HG03520 (cell line): ENCODE results near the gene WSB1.
"Not testable (repeated sequence)": the region's sequence is repeated elsewhere in the genome, so short reads cannot be mapped to it uniquely, and the experiment has no call there.

Source experiments
- ATAC-seq: cut with Tn5 transposase; IDR thresholded peaks from one replicate; pipeline ENCODE4 v1.9.1; 2021; ENCODE audit warnings: mild to moderate bottlenecking, moderate library complexity; ENCODE audit not compliant: unreplicated experiment

Gene WSB1

DNA sequence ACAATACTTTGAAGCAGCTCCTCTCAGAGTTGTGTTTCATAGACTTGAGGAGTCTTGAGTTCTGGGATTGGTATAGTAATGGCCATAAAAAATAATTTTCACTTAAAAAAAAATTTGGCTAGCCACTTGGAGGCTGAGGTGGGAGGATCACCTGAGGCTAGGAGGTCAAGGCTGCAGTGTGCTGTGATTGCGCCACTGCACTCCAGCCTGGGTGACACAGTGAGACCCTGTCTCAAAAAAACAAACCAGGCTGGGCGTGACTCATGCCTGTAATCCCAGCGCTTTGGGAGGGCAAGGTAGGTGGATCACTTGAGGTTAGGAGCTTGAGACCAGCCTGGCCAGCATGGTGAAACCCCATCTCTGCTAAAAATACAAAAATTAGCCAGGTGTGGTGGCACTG, 14.8 kb upstream of the WSB1 start:
- not testable (repeated sequence) for ATAC-seq

DNA sequence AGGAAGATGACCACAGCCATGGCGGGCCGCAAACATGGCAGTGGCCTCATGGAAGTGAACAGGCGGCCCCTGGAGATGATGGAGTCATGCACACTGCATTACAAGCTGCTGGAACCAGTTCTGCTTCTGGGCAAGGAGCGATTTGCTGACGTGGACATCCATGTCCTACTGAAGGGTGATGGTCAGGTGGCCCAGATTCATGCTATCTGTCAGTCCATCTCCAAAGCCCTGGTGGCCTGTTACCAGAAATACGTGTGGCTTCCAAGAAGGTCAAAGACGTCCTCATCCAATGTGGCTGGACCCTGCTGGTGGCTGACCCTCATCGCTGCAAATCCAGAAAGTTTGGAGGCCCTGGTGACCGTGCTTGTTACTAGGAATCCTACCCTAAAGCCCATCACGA, 13.4 kb upstream of the WSB1 start:
- no peak for ATAC-seq

DNA sequence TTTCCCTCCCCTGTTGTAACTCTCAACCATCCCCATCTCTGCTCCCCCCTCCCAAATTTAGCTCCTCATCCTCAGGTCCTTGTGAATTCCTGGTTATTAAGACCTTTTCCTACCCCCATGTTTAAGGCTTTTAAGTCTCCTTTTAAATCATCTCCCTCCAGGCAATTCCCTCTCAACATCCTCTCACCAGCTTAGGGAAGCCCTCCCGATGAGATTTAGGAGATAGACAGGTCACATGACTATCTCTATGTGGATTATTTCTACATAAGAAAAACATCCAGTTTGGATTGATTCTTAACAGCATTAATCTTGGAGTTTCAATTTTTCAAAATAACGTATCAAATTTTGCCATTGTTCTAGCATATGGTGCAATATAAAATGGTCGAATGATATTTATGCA, 12.5 kb upstream of the WSB1 start:
- ATAC-seq = no peak

DNA sequence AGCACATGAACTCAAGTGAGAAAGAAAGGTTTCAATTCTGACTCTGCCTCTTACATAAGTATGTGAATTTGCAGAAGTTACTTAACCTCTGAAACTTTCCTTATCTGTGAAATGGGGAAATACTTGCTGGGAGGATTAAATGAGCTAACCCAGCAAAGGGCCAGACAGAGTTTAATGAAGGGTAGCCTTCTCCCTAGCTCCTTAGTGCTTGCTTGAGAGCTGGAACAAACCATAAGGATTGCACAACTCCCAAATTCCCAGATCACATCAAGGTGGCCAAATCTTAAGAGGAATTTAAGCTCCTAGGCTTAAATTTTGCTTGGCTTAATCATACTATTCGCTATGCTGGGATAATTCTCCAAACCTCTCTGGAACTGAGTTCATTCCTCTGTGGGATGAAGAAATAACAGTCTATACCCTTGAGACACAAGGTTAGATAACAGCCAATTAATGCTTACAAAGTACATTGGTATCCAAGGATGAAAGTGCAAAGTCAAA, 11.8 kb upstream of the WSB1 start:
- peak; percentile 68 for ATAC-seq

DNA sequence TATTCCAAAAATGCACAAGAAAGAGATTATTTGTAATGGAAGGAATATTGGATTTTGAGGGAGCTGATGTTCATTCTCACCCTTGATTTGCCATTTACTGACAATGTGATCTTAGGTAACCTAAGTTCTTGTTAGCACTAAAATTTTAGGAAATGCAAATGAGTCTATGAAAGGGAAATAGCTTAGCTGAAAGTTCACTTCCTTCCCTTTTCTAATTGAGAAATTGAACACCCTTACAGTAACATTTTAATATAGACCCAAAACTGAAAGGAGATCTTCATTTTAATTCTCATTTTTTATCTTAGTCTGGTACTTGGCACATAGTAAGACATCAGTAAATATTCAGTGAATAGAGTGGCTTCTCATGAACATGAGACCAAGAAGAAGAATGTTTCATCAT, 10.9 kb upstream of the WSB1 start:
- ATAC-seq = no peak

DNA sequence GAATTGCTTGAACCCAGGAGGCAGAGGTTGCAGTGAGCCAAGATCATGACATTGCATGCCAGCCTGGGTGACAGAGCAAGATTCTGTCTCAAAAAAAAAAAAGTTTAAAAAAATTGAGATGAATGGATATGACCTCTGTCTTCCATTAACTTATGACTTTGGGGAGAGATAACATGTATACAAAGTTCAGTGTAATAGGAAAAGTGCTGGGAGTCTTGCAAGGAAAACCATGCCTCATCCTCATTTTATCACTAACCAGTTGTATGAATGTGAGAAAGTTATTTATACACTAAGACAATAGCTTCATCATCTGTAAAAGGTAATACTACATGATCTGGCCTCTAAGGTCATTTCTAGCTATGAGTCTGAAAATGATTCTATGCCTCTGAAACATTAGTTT, 10.2 kb upstream of the WSB1 start:
- no peak for ATAC-seq

DNA sequence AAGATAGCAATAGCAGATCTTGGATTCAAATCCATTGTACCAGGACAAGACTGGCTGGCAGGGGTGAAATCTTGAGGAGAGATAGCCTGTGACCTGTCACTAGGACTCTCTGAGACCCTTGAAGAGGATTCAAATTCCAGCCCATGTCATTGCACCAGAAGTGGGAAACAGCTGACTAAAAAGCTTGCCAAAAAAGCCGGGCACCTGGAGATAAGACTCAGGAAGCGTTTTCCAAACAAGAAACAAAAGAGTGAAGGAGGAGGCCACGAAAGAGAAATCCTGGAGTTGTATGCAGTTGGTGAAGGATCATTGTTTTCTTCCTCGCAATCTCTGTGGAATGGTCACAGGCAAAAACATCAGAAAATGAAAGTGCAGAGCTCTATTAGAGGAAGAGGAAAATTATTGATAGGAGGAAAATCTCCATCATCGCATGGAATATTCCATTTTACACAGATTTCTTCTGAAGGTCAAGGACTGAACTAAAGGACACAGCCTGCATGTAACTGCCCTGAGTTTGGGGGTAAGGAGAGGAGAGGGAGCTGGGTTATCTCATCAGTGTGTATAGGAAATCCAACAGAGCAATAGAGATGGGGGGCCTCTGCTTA, 9.0 kb upstream of the WSB1 start:
- no peak for ATAC-seq

DNA sequence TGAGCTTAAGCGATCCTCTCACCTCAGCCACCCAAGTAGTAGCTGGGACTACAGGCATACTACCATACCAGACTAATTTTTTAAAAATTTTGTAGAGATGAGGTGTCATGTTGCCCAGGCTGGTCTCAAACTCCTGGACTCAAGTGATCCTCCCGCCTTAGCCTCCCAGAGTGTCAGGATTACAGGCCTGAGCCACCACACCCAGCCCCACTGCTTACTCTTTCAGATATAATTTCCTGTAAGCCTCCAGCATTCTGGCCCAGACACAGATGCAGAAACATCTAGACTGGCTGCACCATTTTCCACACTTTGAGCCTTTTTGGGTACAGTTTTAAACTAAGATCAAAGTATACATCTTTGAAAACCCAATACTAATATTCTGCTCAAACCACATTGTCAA, 8.4 kb upstream of the WSB1 start:
- ATAC-seq = no peak

DNA sequence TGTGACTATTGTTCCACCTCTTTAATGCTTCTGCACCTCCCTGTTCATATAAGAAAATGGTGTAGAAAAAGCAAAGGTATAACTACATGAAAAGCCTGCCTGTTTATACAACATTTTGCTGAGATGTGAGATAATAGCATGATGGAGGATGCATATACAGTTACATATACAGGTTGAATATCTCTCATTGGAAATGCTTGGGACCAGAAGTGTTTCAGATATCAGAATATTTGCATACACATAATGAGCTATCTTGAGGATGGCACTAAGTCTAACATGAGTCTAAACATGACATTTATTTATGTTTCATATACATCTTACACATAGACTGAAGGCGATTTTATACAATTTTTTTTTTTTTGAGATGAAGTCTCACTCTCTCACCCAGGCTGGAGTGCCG, 5.7 kb upstream of the WSB1 start:
- ATAC-seq = no peak

DNA sequence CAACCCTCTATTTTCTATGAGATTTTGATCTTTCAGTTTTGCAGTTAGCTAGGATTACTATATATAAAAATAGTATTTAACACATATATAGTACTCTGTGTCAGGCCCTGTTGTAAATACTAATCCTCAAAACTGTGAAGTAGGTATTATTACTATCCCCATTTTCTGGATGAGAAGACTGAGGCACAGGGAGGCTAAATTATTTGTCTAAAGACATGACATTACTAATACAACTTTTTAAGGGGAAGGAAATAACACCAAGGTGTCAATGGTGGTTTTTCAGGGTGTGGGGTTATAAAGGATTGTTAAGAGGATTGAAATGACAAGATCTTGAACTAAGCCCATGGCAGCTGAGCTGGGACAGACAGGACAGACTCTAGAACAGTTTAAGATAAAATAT, 4.1 kb upstream of the WSB1 start:
- no peak for ATAC-seq

DNA sequence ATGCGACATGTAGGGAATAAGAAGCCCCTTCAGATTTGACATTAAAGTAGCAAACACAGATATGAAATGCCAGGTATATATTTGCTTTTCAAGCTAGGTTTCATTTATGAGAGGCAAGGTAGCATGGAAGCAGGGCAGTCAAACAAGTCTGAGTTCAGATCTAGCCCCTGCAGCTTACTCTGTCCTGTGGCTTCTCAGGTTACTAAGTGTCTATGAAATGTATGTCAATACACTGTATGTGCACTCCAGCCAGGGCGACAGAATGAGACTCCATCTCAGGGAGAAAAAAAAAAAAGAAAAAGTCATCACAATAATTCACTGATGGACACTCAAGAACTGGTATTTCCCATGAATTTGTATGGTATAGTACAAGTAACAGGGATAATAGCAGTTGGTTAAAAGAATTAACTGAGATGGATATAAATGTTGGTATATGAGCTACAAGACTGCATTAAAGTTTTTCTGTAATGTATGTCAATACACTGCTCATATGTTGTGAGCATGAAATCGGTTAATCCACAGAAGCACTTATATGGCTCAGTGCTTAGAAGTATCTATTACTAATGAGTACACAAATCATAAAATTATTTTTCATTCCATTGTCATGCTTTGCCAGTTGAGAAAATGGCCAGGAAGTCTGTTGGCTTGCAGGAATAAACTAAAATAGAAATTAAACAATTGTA, 2.9 kb upstream of the WSB1 start:
- ATAC-seq = no peak

DNA sequence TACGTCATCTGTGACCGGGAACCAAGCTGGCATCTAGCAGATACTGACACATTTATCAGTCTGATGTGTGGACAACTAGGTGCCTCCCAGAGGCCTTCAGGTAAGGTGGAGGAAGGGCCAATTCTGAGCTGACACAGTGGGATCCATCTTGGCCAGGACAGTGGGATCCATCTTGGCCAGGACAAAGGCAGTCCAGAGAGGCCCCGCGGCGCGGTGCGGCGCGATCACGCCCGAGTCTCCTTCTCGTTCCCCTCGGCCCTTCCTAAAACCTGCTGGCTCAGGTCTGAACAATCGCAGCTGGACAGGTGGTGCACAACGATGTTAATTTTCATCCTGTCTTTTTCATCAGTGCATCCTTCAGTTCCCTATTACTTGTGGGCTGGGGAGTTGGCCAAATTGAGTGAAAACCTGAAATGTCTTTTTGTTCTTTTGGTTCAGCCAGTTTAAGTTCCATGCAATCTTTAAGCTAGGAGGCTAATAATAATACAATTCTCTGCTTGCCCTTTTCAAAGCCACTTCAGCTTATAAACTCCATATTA, 486 bp upstream of the WSB1 start:
- ATAC-seq = no peak

DNA sequence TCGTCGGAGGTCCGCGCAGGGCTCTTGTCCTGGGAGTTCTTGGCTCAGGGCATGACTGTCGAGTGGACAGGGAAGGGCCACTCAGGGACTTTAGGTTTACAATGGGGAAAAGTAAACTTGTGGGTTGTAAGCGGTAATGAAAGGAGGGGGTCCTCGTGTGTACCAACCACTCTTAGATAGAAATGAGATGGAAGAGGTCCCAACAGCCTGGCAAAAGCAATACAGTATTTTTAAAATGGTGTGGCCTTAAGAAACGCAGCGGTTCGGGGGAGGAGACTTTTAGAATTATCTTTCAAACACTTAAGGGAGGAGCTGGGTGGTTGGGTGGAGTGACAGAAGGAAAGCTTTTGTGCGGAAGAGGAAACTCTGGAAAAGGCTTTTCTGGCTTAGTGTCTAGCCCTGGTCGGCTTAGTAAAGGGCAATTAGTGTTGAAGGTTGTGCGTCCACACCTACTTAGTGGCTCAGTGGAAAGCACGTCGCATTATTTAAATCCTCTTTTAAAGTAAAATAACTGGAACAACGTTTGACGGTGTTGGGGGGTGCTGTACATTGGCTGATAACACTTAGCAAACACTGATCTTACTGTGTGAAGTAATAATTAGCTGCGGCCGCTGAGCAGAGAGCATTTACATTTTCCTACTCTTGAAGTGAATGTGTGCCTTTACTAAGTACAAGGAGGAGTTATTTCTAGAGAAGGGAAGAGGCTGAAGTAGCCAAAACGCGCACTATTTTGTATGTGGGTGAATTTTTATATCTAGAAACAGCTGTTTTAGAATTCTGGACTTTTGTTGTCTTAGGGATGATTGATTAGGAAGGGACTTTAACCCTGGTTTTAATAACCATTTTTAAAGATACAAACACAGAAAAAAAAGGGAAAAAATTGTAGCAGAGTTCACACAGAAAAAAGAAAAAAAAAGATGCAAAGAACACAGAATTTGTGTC, 1.0 kb downstream of the WSB1 start:
- ATAC-seq = peak; percentile 48

DNA sequence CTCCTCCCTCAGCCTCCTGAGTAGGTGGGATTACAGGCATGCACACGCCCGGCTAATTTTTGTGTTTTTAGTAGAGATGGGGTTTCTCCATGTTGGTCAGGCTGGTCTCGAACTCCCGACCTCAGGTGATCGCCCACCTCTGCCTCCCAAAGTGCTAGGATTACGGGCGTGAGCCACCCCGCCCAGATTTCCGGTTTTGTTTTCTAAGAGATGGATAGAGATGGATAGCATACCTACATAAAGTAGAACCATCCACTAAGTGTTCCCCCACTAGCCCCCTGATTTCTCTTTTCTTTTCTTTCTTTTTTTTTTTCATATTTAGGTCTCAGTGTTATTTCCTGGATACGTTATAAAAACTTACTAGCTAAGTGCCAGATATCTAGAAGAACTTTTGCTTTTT, 2.0 kb downstream of the WSB1 start:
- no peak for ATAC-seq

DNA sequence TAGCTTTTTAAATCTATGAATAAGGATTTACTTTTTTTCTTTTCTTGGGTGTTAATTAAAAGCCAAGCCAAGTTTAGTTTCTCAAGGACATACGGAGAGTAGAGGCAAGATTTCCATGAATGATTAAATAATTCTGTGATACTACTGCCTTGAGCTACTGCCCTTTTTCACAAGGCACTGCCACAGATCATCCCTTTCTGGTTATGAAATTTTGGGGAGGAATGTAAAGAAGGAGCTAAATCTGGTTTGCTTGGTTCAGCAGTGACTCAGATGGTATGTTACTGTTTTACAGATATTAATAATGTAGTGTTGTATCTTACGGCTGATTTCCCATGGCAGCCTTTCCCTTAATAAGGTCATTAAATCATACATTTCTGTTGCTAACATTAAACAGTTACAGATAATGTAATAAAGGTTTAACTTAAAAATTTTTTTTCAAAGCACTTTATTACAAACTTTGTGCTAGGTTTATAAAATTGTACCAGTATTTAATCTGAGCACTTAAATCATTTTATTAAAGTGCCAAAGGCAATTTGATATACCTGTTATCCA, 2.6 kb downstream of the WSB1 start:
- ATAC-seq = no peak

DNA sequence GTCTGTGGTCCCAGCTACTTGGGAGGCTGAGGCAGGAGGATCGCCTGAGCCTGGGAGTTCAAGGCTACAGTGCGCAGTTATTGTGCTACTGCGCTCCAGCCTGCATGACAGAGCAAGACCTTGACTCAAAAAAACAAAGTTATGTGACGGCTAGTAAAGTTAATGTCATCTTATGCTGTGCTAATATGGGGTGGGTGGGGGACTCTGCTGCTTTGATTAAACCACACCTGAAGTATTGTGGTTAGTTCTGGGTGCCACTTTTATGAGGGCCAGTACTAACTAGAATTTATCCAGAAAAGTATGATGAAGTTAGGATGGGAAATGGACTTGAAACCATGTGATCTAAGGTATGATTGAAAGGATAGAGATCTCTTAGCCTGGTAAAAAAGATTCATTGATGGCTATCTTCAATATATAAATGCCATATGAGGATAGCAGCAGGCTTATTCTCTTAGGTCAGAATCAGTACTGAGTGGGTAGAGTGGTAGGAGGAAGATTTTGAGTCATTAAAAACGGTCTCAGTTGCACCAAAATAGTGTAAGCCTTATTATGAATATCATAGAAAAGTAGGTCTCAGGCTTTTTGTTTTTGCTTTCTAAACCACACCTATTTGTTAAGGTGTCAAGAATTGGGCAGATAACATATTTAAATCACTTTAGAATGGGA, 5.6 kb downstream of the WSB1 start:
- no peak for ATAC-seq

DNA sequence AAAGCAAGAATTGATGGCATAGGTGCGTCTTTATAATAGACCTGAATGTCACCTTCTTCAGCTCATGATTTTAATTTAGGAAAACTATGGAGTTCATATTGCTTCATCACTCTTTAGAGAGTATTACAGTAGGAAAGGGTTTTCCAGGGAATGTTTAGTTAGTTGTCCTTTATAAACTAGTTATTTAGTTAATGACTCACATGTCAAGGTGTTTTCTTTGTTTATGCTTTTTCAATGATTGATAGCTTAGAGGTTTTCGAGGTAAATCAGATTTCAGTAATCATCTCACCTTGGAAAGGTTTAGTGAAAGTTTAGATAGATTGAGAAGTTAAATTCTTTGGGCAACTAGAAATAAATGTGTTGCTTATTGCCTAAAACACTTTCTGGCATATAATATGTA, 9.8 kb downstream of the WSB1 start:
- ATAC-seq = no peak

DNA sequence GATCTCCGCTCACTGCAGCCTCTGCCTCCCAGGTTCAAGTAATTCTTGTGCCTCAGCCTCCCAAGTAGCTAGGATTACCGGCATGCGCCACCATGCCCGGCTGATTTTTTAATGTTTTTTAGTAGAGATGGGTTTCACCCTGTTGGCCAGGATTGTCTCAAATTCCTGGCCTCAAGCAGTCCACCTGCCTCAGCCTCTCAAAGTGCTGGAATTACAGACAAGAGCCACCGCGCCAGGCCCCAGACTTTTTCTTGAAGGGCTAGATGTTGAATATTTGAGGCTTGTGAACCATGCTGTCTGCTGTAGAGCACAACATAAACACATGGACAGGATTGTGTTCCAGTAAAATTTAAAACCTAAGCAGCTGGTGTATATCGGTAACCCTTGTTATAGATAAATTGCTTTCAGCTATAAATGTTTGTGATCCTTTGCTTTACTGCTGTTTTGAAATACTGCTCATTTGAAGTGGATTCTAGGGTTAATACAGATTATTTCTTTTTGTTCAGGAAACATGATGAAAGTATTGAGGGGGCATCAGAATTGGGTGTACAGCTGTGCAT, 12.4 kb downstream of the WSB1 start:
- ATAC-seq = no peak

DNA sequence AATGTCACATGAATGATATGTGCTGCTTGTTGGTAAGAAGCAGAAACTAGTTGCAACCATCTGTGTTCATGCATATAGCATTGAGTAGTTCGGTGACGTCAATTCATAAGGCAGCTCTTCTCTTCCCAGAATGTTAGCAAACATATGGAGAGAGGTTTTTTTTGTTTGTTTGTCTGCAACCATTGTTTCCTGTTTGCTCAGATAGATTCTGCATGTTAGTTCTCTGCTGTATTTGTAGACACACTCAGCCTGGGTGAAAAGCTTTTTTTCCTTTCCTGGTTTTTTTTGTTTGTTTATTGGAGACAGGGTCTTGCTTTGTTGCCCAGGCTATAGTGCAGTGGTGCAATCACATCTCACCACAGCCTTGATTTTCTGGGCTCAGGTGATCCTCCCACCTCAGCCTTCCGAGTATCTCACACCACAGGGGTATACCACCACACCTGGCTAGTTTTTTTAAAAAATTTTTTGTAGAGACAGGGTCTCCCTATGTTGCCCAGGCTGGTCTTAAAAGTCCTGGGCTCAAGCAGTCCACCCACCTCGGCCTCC, 16.7 kb downstream of the WSB1 start:
- ATAC-seq = no peak

DNA sequence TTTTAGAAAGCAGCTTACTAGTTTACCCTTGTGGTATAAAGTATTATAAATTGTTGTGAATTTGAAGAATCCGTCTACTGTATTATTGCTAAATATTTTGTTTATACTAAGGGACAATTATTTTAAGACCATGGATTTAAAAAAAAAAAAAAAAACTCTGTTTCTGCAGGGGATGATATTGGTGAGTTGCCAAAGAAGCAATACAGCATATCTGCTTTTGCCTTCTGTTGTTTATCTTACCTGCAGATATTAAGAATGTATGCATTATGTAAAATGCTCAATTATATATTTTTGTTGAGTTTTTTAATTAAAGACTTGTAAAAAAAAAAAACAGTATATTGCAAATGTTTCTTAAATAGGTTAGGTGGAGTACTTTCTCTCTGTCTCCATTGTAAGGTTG, 19.4 kb downstream of the WSB1 start:
- ATAC-seq = no peak
